HCT116 (cell line): ENCODE measurements around the gene IL17RD. TPM values are rescaled to one million over a fixed set of nuclear protein-coding genes. Genes with fewer than 3 reads are reported as not detected.

ENCODE experiments used
- ATAC-seq: fragments of 200-7000 bp; cut with Tn5 transposase; 2 replicates; pipeline ENCODE4 v1.9.1; 2020; ENCODE audit warnings: mild to moderate bottlenecking, moderate library complexity
- BruUV-seq: library from RNA; stranded (reverse); fragments of 400-500 nt; replicated peaks from 2 replicates; lab custom pipeline; 2021; lab: Mats Ljungman, UMichigan
- CTCF ChIA-PET: fragments of 300-600 bp; sonication (Branson Sonifier 250); formaldehyde crosslinking; loops from one replicate; lab custom pipeline; 2021; ENCODE audit warnings: antibody characterized with exemption; lab: Charles Lee
- POLR2A ChIA-PET: fragments of 300-600, 350-600 bp; sonication (Branson Sonifier 250); formaldehyde crosslinking; loops from one replicate; lab custom pipeline; 2021; ENCODE audit warnings: antibody characterized with exemption; lab: Charles Lee
- RAD21 ChIA-PET, 2 experiments: fragments of 300-600 bp; sonication (Branson Sonifier 250); formaldehyde crosslinking; loops; one replicate each; lab custom pipeline; 2023; ENCODE audit warnings: low total read pairs in 2 of 2; ENCODE audit not compliant: uncharacterized antibody in 2 of 2, unreplicated experiment in 2 of 2, low non-redundant PET in 1 of 2; lab: Charles Lee
- DNase-seq: peaks from one replicate; pipeline ENCODE4 v3.0.0-alpha.2; 2010; ENCODE audit warnings: low read depth, low spot score
- H2AFZ ChIP-seq: fragments of 200-600 bp; shearing (Covaris generic), sonication (generic); 2 replicates; pipeline ENCODE4 v1.6.1; 2017; ENCODE audit warnings: low read depth, mixed run types, mixed read lengths, antibody characterized with exemption, low read length; ENCODE audit not compliant: poor library complexity, severe bottlenecking
- H3K27ac ChIP-seq: 2 replicates; pipeline ENCODE4 v1.5.1; 2012; ENCODE audit warnings: low read depth, low read length
- H3K27me3 ChIP-seq: fragments of 200-600 bp; sonication (generic); 2 replicates; pipeline ENCODE4 v1.6.1; 2016; ENCODE audit warnings: mixed run types, low read length, mixed read lengths; ENCODE audit not compliant: insufficient read depth
- H3K36me3 ChIP-seq, 2 experiments: fragments of 200-500 bp in 1 of 2; fragments of 200-600 bp in 1 of 2; sonication (Bioruptor generic) in 1 of 2; sonication (generic) in 1 of 2; 2 replicates each; pipeline versions ENCODE4 v1.5.1 to v1.6.1; 2014 to 2016; ENCODE audit warnings: low read length in 2 of 2, inconsistent platforms in 1 of 2, mixed read lengths in 1 of 2, mixed run types in 1 of 2; ENCODE audit not compliant: insufficient read depth in 2 of 2, control insufficient read depth in 1 of 2
- H3K4me1 ChIP-seq, 2 experiments: fragments of 200-600 bp in 1 of 2; sonication (generic) in 1 of 2; 2 replicates each; pipeline versions ENCODE4 v1.5.1 to v1.6.1; 2012 to 2017; ENCODE audit warnings: low read length in 2 of 2, inconsistent platforms in 1 of 2, mild to moderate bottlenecking in 1 of 2, mixed read lengths in 1 of 2, mixed run types in 1 of 2, moderate library complexity in 1 of 2; ENCODE audit not compliant: insufficient read depth in 2 of 2, control insufficient read depth in 1 of 2
- H3K4me2 ChIP-seq: fragments of 200-600 bp; sonication (generic); 2 replicates; pipeline ENCODE4 v1.6.1; 2017; ENCODE audit warnings: mixed run types, low read length, mixed read lengths
- H3K4me3 ChIP-seq, 2 experiments: fragments of 200-600 bp in 1 of 2; sonication (generic) in 1 of 2; replicated peaks in 1 of 2; 2 replicates each; pipeline ENCODE4 v1.5.1; 2011 to 2016; ENCODE audit warnings: low read length in 2 of 2, control low read depth in 1 of 2, low read depth in 1 of 2, mild to moderate bottlenecking in 1 of 2, mixed read lengths in 1 of 2, mixed run types in 1 of 2
- H3K79me2 ChIP-seq: fragments of 200-600 bp; sonication (generic); 2 replicates; pipeline ENCODE4 v1.6.1; 2017; ENCODE audit warnings: mild to moderate bottlenecking, mixed run types, low read length, moderate library complexity, mixed read lengths; ENCODE audit not compliant: insufficient read depth
- H3K9ac ChIP-seq: fragments of 200-600 bp; sonication (generic); 2 replicates; pipeline ENCODE4 v1.6.1; 2016; ENCODE audit warnings: low read length, mixed read lengths
- H3K9me2 ChIP-seq: fragments of 200-600 bp; sonication (generic), shearing (Covaris generic); 2 replicates; pipeline ENCODE4 v1.6.1; 2017; ENCODE audit warnings: mixed run types, mild to moderate bottlenecking, moderate library complexity; ENCODE audit not compliant: insufficient read depth
- H3K9me3 ChIP-seq, 2 experiments: fragments of 200-500 bp in 1 of 2; fragments of 200-600 bp in 1 of 2; sonication (Bioruptor generic) in 1 of 2; sonication (generic) in 1 of 2; 2 replicates each; pipeline ENCODE4 v1.6.1; 2014 to 2017; ENCODE audit warnings: low read length in 2 of 2, mixed read lengths in 2 of 2, inconsistent platforms in 1 of 2, low read depth in 1 of 2, mild to moderate bottlenecking in 1 of 2, mixed run types in 1 of 2, moderate library complexity in 1 of 2; ENCODE audit not compliant: control insufficient read depth in 1 of 2, insufficient read depth in 1 of 2
- H4K20me1 ChIP-seq: fragments of 200-600 bp; sonication (generic), shearing (Covaris generic); 2 replicates; pipeline ENCODE4 v1.6.1; 2017; ENCODE audit warnings: mixed run types, mild to moderate bottlenecking, moderate library complexity; ENCODE audit not compliant: insufficient read depth
- CEBPB ChIP-seq: IDR thresholded peaks from 2 replicates; pipeline ENCODE4 v1.6.1; 2012; ENCODE audit warnings: low read depth
- EGR1 ChIP-seq: IDR thresholded peaks from 2 replicates; pipeline ENCODE4 v1.6.1; 2012; ENCODE audit warnings: low read depth
- EZH2 ChIP-seq: fragments of 200-600 bp; sonication (generic); IDR thresholded peaks from 2 replicates; pipeline ENCODE4 v1.6.1; 2017; ENCODE audit warnings: antibody characterized with exemption, mixed run types
- EZH2phosphoT487 ChIP-seq: fragments of 200-600 bp; IDR thresholded peaks from 2 replicates; pipeline ENCODE4 v1.6.1; 2018; ENCODE audit warnings: antibody characterized with exemption, borderline replicate concordance
- FOSL1 ChIP-seq: IDR thresholded peaks from 2 replicates; pipeline ENCODE4 v1.6.1; 2012; ENCODE audit warnings: low read depth
- RAD21 ChIP-seq: IDR thresholded peaks from 2 replicates; pipeline ENCODE4 v1.6.1; 2012; ENCODE audit warnings: low read depth, mild to moderate bottlenecking
- SRF ChIP-seq: IDR thresholded peaks from 2 replicates; pipeline ENCODE4 v1.6.1; 2012; ENCODE audit warnings: low read depth
- TCF7L2 ChIP-seq: IDR thresholded peaks from 2 replicates; pipeline ENCODE4 v1.7.0; 2011; ENCODE audit warnings: borderline replicate concordance, inconsistent platforms; ENCODE audit not compliant: insufficient read depth, insufficient read length; ENCODE audit errors: extremely low read depth
- YY1 ChIP-seq: IDR thresholded peaks from 2 replicates; pipeline ENCODE4 v1.6.1; 2011; ENCODE audit warnings: low read length, low read depth, moderate library complexity, mild to moderate bottlenecking; ENCODE audit not compliant: insufficient replicate concordance; ENCODE audit errors: extremely low read depth
- ZFX ChIP-seq: fragments of 450-650 bp; IDR thresholded peaks from 2 replicates; pipeline ENCODE4 v1.6.1; 2017
- intact Hi-C: fragments of 100-400 bp; cut with micrococcal nuclease; formaldehyde crosslinking; loops from 2 replicates; pipeline ENCODE4 v1.10.0; 2022
- total RNA-seq: library from RNA; stranded (reverse); gene quantifications from one replicate; pipeline ENCODE4 v1.2.1, GENCODE V29; 2021; ENCODE audit not compliant: unreplicated experiment
- TF ChIP-seq, protein P1 (sequence below): IDR thresholded peaks from 2 replicates; pipeline ENCODE4 v1.6.1; 2011; ENCODE audit warnings: mild to moderate bottlenecking, low read length, moderate library complexity; ENCODE audit not compliant: insufficient replicate concordance; ENCODE audit errors: extremely low read depth
- TF ChIP-seq, protein P2 (sequence below): IDR thresholded peaks from 2 replicates; pipeline ENCODE4 v1.6.1; 2012

The IL17RD gene
- total RNA-seq, 1 experiment from 2014 or later: 12.3 TPM

DNA sequence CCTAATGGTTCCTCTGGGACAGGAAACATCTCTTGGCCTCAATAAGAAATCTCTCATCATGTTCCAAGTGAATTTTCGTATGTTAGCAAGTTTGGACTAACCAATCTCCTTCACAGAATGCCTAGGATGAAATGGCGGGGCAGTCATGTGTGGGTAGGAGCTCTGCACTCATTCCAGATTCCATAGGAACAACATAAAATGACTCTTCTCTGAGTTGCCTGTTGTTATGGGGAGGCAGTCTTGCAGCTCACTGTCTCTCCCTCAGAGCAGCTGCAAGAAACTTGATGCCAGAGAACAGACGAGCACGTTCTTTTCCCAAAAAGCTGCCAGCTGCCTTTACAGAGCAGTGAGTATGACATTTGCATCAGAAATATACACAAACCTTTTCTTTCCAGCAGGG lies 70.6 kb downstream of the IL17RD start (continued):
- TF ChIP-seq, protein P1, sequence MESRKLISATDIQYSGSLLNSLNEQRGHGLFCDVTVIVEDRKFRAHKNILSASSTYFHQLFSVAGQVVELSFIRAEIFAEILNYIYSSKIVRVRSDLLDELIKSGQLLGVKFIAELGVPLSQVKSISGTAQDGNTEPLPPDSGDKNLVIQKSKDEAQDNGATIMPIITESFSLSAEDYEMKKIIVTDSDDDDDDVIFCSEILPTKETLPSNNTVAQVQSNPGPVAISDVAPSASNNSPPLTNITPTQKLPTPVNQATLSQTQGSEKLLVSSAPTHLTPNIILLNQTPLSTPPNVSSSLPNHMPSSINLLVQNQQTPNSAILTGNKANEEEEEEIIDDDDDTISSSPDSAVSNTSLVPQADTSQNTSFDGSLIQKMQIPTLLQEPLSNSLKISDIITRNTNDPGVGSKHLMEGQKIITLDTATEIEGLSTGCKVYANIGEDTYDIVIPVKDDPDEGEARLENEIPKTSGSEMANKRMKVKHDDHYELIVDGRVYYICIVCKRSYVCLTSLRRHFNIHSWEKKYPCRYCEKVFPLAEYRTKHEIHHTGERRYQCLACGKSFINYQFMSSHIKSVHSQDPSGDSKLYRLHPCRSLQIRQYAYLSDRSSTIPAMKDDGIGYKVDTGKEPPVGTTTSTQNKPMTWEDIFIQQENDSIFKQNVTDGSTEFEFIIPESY: no peak
- TF ChIP-seq, protein P2, sequence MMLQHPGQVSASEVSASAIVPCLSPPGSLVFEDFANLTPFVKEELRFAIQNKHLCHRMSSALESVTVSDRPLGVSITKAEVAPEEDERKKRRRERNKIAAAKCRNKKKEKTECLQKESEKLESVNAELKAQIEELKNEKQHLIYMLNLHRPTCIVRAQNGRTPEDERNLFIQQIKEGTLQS: no peak
- TF ChIP-seq EZH2 (no peak), ZFX (no peak), EZH2phosphoT487 (no peak), SRF (no peak), FOSL1 (no peak), CEBPB (no peak), EGR1 (no peak), RAD21 (no peak)

DNA sequence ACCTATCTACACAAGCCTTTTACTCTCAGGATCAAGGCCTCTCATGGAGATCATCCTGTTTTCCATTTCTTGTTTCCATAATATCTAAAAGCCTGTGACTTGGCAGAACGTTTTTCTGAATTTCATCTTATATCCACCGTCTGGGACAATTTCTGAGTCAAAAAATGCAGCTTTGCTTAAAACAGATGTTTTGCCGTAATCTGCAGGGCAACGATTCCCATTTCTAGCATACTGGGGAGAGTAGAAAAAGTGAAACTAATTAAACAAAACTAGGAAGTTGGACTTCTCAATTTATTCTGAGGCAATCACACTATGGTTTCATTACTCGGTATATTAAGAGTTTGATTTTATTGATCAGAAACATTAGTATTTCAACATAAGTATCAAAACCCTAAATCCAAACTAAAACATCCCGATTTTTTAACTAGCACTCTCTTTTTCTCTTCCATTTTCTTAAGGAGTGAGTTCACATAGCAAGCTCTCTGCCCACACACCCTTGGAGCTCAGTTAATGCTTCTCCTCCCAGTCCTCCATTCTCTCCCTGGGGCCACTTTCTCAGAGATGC lies 71.1 kb downstream of the IL17RD start:
- no peak overlapping the region for H3K9ac ChIP-seq
- H3K4me2 ChIP-seq: no peak overlapping the region
- TF ChIP-seq, protein P2: no peak
- TF ChIP-seq TCF7L2 (no peak), YY1 (no peak)
- no peaks in the 10 kb centered on the region for H3K27me3 ChIP-seq
- no peak for ATAC-seq
- intact Hi-C loops: no loop called here
- no peak for DNase-seq
- no peaks in the 10 kb centered on the region for H3K9me3 ChIP-seq
- no TSS peak for BruUV-seq
- H4K20me1 ChIP-seq: no peaks in the 10 kb centered on the region
- peaks cover 0 to 10% of the 10 kb centered on the region in 2 experiments; a peak in 2 of 4 replicates for H3K4me1 ChIP-seq
- CTCF ChIA-PET: interaction anchor here (0.6 kb wide), 1 partner anchor 19 kb away, joined by 3 read pairs; no protein-coding TSS in a partner anchor
- no peak overlapping the region for H2AFZ ChIP-seq
- H3K4me3 ChIP-seq: no peak overlapping the region
- no peaks in the 10 kb centered on the region for H3K36me3 ChIP-seq
- POLR2A ChIA-PET: no interaction called here
- no peaks in the 10 kb centered on the region for H3K79me2 ChIP-seq
- no peaks in the 10 kb centered on the region for H3K9me2 ChIP-seq
- RAD21 ChIA-PET: interaction anchor here in 1 of 2 experiments (1.0 kb wide), 1 partner anchor 89 kb away, joined by 3 read pairs; no protein-coding TSS in a partner anchor
- H3K27ac ChIP-seq: no peak overlapping the region
